Glutamatergic neuron (in vitro differentiated cells): Measurements from ENCODE around the gene METRN. TPM values are rescaled to one million over a fixed set of nuclear protein-coding genes. Genes with fewer than 3 reads are reported as not detected.
"Not testable (repeated sequence)": the region's sequence is repeated elsewhere in the genome, so short reads cannot be mapped to it uniquely, and the experiment has no call there.

Source experiments
- DNase-seq: peaks from one replicate; pipeline ENCODE4 v3.0.0; 2022
- H3K27ac Mint-ChIP-seq: one replicate; pipeline ENCODE4 v1.8.0; 2020; ENCODE audit warnings: mild to moderate bottlenecking, mixed read lengths, inconsistent platforms; ENCODE audit not compliant: unreplicated experiment
- H3K27me3 Mint-ChIP-seq: one replicate; pipeline ENCODE4 v1.8.0; 2020; ENCODE audit warnings: mild to moderate bottlenecking, moderate library complexity, mixed read lengths, inconsistent platforms; ENCODE audit not compliant: unreplicated experiment
- H3K36me3 Mint-ChIP-seq: one replicate; pipeline ENCODE4 v1.8.0; 2020; ENCODE audit warnings: mild to moderate bottlenecking, mixed read lengths, inconsistent platforms; ENCODE audit not compliant: unreplicated experiment
- H3K4me1 Mint-ChIP-seq: one replicate; pipeline ENCODE4 v1.8.0; 2020; ENCODE audit warnings: mild to moderate bottlenecking, low read depth, mixed read lengths, inconsistent platforms; ENCODE audit not compliant: unreplicated experiment
- H3K4me3 Mint-ChIP-seq: one replicate; pipeline ENCODE4 v1.8.0; 2020; ENCODE audit warnings: mild to moderate bottlenecking, mixed read lengths, inconsistent platforms; ENCODE audit not compliant: unreplicated experiment
- H3K9me3 Mint-ChIP-seq: one replicate; pipeline ENCODE4 v1.8.0; 2020; ENCODE audit warnings: mild to moderate bottlenecking, moderate library complexity, mixed read lengths, inconsistent platforms; ENCODE audit not compliant: unreplicated experiment
- total RNA-seq: library from RNA; stranded (reverse); fragmentation: NEBNext Ultra II Directional; extraction: Animal tissue kit (Norgen Biotek cat#: 25700); gene quantifications from one replicate; pipeline ENCODE4 v1.2.1, GENCODE V29; 2021; ENCODE audit not compliant: unreplicated experiment
- TF ChIP-seq, protein P1 (sequence below): fragments of 200-600 bp; sonication (generic); IDR thresholded peaks from one replicate; pipeline ENCODE4 v1.5.0; 2021; ENCODE audit not compliant: partially characterized antibody, unreplicated experiment

Gene METRN
- total RNA-seq, 1 donor from 2014 or later, result 134 TPM

DNA sequence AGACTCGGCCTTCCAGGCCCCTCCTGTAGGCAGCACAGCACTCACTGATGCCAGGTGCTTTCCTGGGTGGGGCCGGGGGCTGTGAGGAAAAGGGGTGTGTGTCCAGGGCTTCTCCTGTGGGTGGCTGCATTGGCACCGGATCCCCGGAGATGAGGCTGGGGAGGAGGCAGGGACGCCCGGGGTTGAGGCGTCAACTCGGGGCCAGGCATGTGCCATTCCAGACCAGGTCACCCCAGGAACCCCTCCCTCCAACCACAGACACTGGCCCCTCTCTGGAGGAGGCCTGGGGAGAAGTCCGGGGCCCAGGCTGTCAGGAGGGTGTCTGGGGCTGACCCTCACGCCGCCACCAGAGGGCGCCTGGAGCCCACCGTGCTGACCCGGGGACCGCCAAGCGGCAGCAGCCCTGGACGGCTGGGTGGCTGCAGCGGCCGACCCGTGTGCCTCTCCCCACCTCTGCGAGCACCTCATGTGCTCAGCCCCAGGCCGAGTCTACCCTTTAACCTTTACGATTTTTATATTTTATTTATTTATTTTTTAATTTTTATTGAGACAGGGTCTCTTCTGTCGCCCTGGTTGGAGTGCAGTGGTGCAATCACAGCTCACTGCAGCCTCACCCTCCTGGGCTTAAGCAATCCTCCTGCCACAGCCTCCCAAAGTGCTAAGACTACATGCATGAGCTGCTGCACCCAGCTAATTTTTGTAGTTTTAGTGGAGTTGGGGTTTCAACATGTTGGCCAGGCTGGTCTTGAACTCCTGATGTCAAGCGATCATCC, 3.2 kb upstream of the METRN start:
- no peaks in the 10 kb centered on the region for H3K36me3 Mint-ChIP-seq
- peaks cover 21% of the 10 kb centered on the region for H3K9me3 Mint-ChIP-seq
- H3K4me3 Mint-ChIP-seq, result no peak overlapping the region
- H3K27me3 Mint-ChIP-seq, result peaks cover 26% of the 10 kb centered on the region
- H3K4me1 Mint-ChIP-seq, result peaks cover 20% of the 10 kb centered on the region
- peak; percentile 93 for DNase-seq
- no peak overlapping the region for H3K27ac Mint-ChIP-seq
- TF ChIP-seq, protein P1, sequence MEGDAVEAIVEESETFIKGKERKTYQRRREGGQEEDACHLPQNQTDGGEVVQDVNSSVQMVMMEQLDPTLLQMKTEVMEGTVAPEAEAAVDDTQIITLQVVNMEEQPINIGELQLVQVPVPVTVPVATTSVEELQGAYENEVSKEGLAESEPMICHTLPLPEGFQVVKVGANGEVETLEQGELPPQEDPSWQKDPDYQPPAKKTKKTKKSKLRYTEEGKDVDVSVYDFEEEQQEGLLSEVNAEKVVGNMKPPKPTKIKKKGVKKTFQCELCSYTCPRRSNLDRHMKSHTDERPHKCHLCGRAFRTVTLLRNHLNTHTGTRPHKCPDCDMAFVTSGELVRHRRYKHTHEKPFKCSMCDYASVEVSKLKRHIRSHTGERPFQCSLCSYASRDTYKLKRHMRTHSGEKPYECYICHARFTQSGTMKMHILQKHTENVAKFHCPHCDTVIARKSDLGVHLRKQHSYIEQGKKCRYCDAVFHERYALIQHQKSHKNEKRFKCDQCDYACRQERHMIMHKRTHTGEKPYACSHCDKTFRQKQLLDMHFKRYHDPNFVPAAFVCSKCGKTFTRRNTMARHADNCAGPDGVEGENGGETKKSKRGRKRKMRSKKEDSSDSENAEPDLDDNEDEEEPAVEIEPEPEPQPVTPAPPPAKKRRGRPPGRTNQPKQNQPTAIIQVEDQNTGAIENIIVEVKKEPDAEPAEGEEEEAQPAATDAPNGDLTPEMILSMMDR, result peak; percentile 95

DNA sequence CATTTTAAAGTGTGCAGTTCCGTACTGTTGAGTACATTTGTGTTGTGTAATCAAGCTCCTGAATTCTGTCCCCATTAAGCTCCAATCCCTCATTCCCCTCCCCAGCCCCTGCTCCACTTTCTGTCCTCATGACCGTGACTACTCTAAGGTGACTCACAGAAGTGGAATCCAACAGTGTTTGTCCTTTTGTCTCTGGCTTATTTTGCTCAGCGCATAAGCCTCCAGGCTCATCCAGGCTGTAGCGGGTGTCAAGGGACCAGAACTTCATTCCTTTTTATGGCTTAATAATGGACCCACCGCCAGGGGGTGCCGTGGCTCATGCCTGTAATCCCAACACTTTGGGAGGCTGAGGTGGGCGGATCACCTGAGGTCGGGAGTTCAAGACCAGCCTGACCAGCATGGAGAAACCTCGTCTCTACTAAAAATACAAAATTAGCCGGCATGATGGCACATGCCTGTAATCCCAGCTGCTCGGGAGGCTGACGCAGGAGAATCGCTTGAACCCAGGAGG, 2.1 kb upstream of the METRN start:
- H3K4me3 Mint-ChIP-seq, result peak overlapping the region; percentile 58
- peaks cover 24% of the 10 kb centered on the region for H3K27me3 Mint-ChIP-seq
- TF ChIP-seq, protein P1, result peak; percentile 71
- peaks cover 20% of the 10 kb centered on the region for H3K4me1 Mint-ChIP-seq
- DNase-seq, H3K36me3 Mint-ChIP-seq: not testable (repeated sequence)
- peak overlapping the region; percentile 48 for H3K27ac Mint-ChIP-seq
- peaks cover 15% of the 10 kb centered on the region for H3K9me3 Mint-ChIP-seq

DNA sequence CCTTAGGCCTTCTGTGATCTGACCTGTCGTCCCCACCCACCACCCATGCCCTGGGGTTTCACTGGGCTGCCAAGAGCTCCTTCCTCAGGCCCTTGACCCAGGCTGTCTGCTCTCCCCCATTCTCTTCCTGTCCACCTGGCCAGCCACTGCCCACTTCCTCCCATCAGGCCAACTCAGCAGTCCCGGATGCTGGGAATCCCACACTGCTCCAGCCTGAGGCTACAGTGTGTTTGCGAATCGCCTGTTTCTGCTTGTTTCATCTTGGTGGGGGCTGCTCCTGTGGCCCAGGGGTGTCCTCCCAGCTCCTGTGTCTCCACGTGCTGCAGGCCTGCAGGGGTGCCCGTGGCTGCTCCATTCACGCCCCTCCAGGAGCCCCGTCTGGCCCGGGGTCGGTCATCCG, 839 bp upstream of the METRN start:
- H3K27ac Mint-ChIP-seq, result peak overlapping the region; percentile 76
- peaks cover 19% of the 10 kb centered on the region for H3K4me1 Mint-ChIP-seq
- peaks cover 13% of the 10 kb centered on the region for H3K9me3 Mint-ChIP-seq
- TF ChIP-seq, protein P1, result no peak
- H3K36me3 Mint-ChIP-seq, result no peaks in the 10 kb centered on the region
- peaks cover 18% of the 10 kb centered on the region for H3K27me3 Mint-ChIP-seq
- peak overlapping the region; percentile 59 for H3K4me3 Mint-ChIP-seq
- DNase-seq, result no peak

DNA sequence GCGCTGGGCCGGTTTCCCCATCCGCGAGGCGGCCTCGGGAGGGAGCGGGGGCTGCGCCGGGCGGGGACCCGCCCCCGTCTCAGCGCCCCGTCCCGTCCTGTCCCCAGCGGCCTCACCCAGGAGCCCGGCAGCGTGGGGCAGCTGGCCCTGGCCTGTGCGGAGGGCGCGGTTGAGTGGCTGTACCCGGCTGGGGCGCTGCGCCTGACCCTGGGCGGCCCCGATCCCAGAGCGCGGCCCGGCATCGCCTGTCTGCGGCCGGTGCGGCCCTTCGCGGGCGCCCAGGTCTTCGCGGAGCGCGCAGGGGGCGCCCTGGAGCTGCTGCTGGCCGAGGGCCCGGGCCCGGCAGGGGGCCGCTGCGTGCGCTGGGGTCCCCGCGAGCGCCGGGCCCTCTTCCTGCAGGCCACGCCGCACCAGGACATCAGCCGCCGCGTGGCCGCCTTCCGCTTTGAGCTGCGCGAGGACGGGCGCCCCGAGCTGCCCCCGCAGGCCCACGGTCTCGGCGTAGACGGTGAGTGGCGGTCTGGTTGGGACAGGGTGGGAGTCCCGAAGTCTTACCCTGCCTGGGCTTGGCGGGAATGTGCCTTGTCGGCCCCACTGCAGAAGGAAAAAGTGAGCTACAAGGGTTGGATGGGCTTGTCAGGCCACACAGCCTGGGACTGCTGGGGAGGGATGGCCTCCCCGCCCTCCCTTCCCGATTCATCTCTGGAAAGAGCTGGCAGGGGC, 720 bp downstream of the METRN start:
- DNase-seq, result peak; percentile 72
- peaks cover 25% of the 10 kb centered on the region for H3K27me3 Mint-ChIP-seq
- peaks cover 20% of the 10 kb centered on the region for H3K4me1 Mint-ChIP-seq
- H3K9me3 Mint-ChIP-seq, result peaks cover 20% of the 10 kb centered on the region
- peak overlapping the region; percentile 85 for H3K4me3 Mint-ChIP-seq
- TF ChIP-seq, protein P1, result peak; percentile 11
- no peaks in the 10 kb centered on the region for H3K36me3 Mint-ChIP-seq
- H3K27ac Mint-ChIP-seq, result peak overlapping the region; percentile 85
